Astrocyte (in vitro differentiated cells and primary cell): ENCODE results near the gene KBTBD13. TPM values are rescaled to one million over a fixed set of nuclear protein-coding genes. Genes with fewer than 3 reads are reported as not detected.

Experiments
- DNase-seq: peaks from one replicate; pipeline ENCODE4 v3.0.0-alpha.2; 2010; ENCODE audit warnings: low read depth
- FAIRE-seq: peaks from 2 replicates; lab custom pipeline; 2011; peaks lifted over from hg19 to GRCh38; lab: Jason Lieb, UNC
- H2AFZ ChIP-seq: 2 replicates; pipeline ENCODE4 v1.6.0; 2012; ENCODE audit warnings: low read depth, low read length, inconsistent platforms
- H3K27ac ChIP-seq: 2 replicates; pipeline ENCODE4 v1.5.1; 2011; ENCODE audit warnings: low read depth, low read length, inconsistent platforms
- H3K27me3 ChIP-seq: 2 replicates; pipeline ENCODE4 v1.6.0; 2011; ENCODE audit warnings: low read length, inconsistent platforms; ENCODE audit not compliant: insufficient read depth
- H3K36me3 ChIP-seq: 2 replicates; pipeline ENCODE4 v1.5.1; 2011; ENCODE audit warnings: low read length, inconsistent platforms; ENCODE audit not compliant: insufficient read depth
- H3K4me1 ChIP-seq: 2 replicates; pipeline ENCODE4 v1.5.1; 2011; ENCODE audit warnings: low read length, inconsistent platforms; ENCODE audit not compliant: insufficient read depth
- H3K4me2 ChIP-seq: 2 replicates; pipeline ENCODE4 v1.6.0; 2012; ENCODE audit warnings: low read length, inconsistent platforms
- H3K4me3 ChIP-seq: 2 replicates; pipeline ENCODE4 v1.5.1; 2011; ENCODE audit warnings: low read depth, mild to moderate bottlenecking, low read length, inconsistent platforms; ENCODE audit not compliant: insufficient read depth
- H3K79me2 ChIP-seq: 2 replicates; pipeline ENCODE4 v1.6.0; 2012; ENCODE audit warnings: mild to moderate bottlenecking, low read length, inconsistent platforms; ENCODE audit not compliant: insufficient read depth
- H3K9ac ChIP-seq: 2 replicates; pipeline ENCODE4 v1.6.0; 2012; ENCODE audit warnings: mild to moderate bottlenecking, low read length, inconsistent platforms
- H3K9me3 ChIP-seq: 2 replicates; pipeline ENCODE4 v1.5.1; 2012; ENCODE audit warnings: low read depth, mild to moderate bottlenecking, low read length, inconsistent platforms; ENCODE audit not compliant: insufficient read depth
- H4K20me1 ChIP-seq: 2 replicates; pipeline ENCODE4 v1.6.0; 2012; ENCODE audit warnings: low read length, inconsistent platforms; ENCODE audit not compliant: insufficient read depth
- H3K27ac Mint-ChIP-seq: one replicate; pipeline ENCODE4 v1.8.0; 2021; ENCODE audit warnings: mild to moderate bottlenecking, mixed read lengths; ENCODE audit not compliant: unreplicated experiment
- H3K27me3 Mint-ChIP-seq: one replicate; pipeline ENCODE4 v1.8.0; 2021; ENCODE audit warnings: low read depth, mixed read lengths; ENCODE audit not compliant: unreplicated experiment
- H3K36me3 Mint-ChIP-seq: one replicate; pipeline ENCODE4 v1.8.0; 2021; ENCODE audit warnings: low read depth, mixed read lengths; ENCODE audit not compliant: unreplicated experiment
- H3K4me1 Mint-ChIP-seq: one replicate; pipeline ENCODE4 v1.8.0; 2021; ENCODE audit warnings: low read depth, mixed read lengths; ENCODE audit not compliant: unreplicated experiment
- H3K4me3 Mint-ChIP-seq: one replicate; pipeline ENCODE4 v1.8.0; 2021; ENCODE audit warnings: mild to moderate bottlenecking, moderate library complexity, mixed read lengths; ENCODE audit not compliant: unreplicated experiment
- H3K9me3 Mint-ChIP-seq: one replicate; pipeline ENCODE4 v1.8.0; 2021; ENCODE audit warnings: mild to moderate bottlenecking, mixed read lengths; ENCODE audit not compliant: unreplicated experiment
- EZH2 ChIP-seq: IDR thresholded peaks from 2 replicates; pipeline ENCODE4 v1.6.1; 2012; ENCODE audit warnings: mild to moderate bottlenecking, low read length, inconsistent platforms; ENCODE audit not compliant: insufficient read depth
- total RNA-seq: library from RNA; stranded (reverse); gene quantifications from 2 replicates; pipeline ENCODE4 v1.2.1, GENCODE V29; 2021
- TF ChIP-seq, protein P1 (sequence below): IDR thresholded peaks from 2 replicates; pipeline ENCODE4 v1.5.1; 2011; ENCODE audit warnings: low read depth, mild to moderate bottlenecking, inconsistent platforms, low read length, moderate library complexity; ENCODE audit not compliant: insufficient read depth

KBTBD13 gene
- total RNA-seq, 1 donor from 2014 or later = not detected

GRCh38 chr15:65054333-65055200, 22.0 kb upstream of the KBTBD13 start:
- H3K9me3 ChIP-seq = no peaks in the 10 kb centered on the region
- peaks cover 13% of the 10 kb centered on the region for H3K27me3 ChIP-seq
- no peaks in the 10 kb centered on the region for H3K79me2 ChIP-seq
- no peak overlapping the region for H3K27ac Mint-ChIP-seq
- peaks cover 20% of the 10 kb centered on the region for H3K27me3 Mint-ChIP-seq
- H3K4me1 ChIP-seq = peaks cover 23% of the 10 kb centered on the region
- no peak overlapping the region for H3K27ac ChIP-seq
- no peak overlapping the region for H3K4me2 ChIP-seq
- H2AFZ ChIP-seq = no peak overlapping the region
- FAIRE-seq = no peak
- no peak for DNase-seq
- no peaks in the 10 kb centered on the region for H4K20me1 ChIP-seq
- no peaks in the 10 kb centered on the region for H3K36me3 ChIP-seq
- peak; percentile 12 for TF ChIP-seq EZH2
- TF ChIP-seq, protein P1, sequence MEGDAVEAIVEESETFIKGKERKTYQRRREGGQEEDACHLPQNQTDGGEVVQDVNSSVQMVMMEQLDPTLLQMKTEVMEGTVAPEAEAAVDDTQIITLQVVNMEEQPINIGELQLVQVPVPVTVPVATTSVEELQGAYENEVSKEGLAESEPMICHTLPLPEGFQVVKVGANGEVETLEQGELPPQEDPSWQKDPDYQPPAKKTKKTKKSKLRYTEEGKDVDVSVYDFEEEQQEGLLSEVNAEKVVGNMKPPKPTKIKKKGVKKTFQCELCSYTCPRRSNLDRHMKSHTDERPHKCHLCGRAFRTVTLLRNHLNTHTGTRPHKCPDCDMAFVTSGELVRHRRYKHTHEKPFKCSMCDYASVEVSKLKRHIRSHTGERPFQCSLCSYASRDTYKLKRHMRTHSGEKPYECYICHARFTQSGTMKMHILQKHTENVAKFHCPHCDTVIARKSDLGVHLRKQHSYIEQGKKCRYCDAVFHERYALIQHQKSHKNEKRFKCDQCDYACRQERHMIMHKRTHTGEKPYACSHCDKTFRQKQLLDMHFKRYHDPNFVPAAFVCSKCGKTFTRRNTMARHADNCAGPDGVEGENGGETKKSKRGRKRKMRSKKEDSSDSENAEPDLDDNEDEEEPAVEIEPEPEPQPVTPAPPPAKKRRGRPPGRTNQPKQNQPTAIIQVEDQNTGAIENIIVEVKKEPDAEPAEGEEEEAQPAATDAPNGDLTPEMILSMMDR = peak; percentile 84
- no peak overlapping the region for H3K9ac ChIP-seq
- peaks cover 21% of the 10 kb centered on the region for H3K4me1 Mint-ChIP-seq
- no peaks in the 10 kb centered on the region for H3K36me3 Mint-ChIP-seq
- H3K4me3 ChIP-seq = no peak overlapping the region
- no peak overlapping the region for H3K4me3 Mint-ChIP-seq
- no peaks in the 10 kb centered on the region for H3K9me3 Mint-ChIP-seq

DNA sequence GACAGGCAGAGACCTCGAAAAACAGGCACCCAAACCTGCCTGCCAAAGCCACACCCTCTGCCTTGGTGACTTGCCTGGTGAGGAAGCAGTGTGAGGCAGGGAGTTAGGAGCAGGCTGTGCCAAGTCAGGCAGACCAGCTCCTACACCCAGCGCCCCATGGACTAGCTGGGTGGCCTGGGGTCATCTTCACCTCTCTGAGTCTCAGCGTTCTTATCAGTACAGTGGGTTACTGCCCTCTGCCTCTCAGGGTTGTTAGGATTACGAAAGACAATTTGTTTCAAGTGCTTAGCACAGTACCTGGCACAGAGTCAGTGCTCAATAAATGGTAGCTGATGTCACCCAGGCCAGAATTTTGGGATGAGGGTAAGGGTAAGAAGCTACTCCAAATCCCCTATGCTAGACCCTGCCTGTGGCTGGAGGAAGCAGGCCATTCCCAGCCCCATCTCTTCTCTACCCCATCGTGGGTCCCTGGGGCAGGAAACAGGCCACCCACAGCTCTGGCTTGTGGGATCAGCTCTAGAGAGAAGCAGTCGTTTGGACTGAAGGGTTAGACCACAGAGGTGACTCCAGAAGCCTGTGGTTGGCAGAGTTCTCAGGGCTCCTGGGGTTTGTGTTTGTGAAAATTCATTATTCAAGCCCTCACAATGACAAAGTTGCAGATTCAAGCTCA, 21.2 kb upstream of the KBTBD13 start:
- no peaks in the 10 kb centered on the region for H3K9me3 ChIP-seq
- no peaks in the 10 kb centered on the region for H3K79me2 ChIP-seq
- peaks cover 21% of the 10 kb centered on the region for H3K4me1 Mint-ChIP-seq
- H3K9me3 Mint-ChIP-seq = peaks cover 5% of the 10 kb centered on the region
- H4K20me1 ChIP-seq = no peaks in the 10 kb centered on the region
- peaks cover 19% of the 10 kb centered on the region for H3K27me3 ChIP-seq
- H3K27me3 Mint-ChIP-seq = peaks cover 21% of the 10 kb centered on the region
- no peaks in the 10 kb centered on the region for H3K36me3 ChIP-seq
- H3K4me3 ChIP-seq = no peak overlapping the region
- peak overlapping the region; percentile 48 for H3K27ac Mint-ChIP-seq
- no peak overlapping the region for H3K27ac ChIP-seq
- DNase-seq (peak; percentile 46), FAIRE-seq (no peak)
- peaks cover 15% of the 10 kb centered on the region for H3K4me1 ChIP-seq
- TF ChIP-seq, protein P1 = no peak
- no peak for TF ChIP-seq EZH2
- H2AFZ ChIP-seq = no peak overlapping the region
- H3K9ac ChIP-seq = no peak overlapping the region
- H3K4me2 ChIP-seq = peak overlapping the region; percentile 31
- no peak overlapping the region for H3K4me3 Mint-ChIP-seq
- H3K36me3 Mint-ChIP-seq = peaks cover 2% of the 10 kb centered on the region
